ENCODE measurements around the gene EFNA2.

The EFNA2 gene

GRCh38 chr19:1249298-1249989 is 36.2 kb upstream of the EFNA2 start:
- peak; percentile 91 for DNase-seq

GRCh38 chr19:1249990-1250436 is 35.7 kb upstream of the EFNA2 start:
- DNase-seq: no peak

GRCh38 chr19:1250437-1251260 is 35.0 kb upstream of the EFNA2 start:
- DNase-seq: peak; percentile 42

GRCh38 chr19:1251330-1252220 is 34.1 kb upstream of the EFNA2 start:
- DNase-seq: no peak

GRCh38 chr19:1252221-1252820 is 33.4 kb upstream of the EFNA2 start:
- peak; percentile 81 for DNase-seq

GRCh38 chr19:1252821-1253513 is 32.7 kb upstream of the EFNA2 start:
- peak; percentile 95 for DNase-seq

GRCh38 chr19:1253514-1254080 is 32.1 kb upstream of the EFNA2 start:
- no peak for DNase-seq

- no peak for DNase-seq
These were observed 31.6 kb upstream of the EFNA2 start for GRCh38 chr19:1254081-1254527.

- DNase-seq: no peak
These were observed 31.0 kb upstream of the EFNA2 start for GRCh38 chr19:1254530-1255185.

- no peak for DNase-seq
These were observed 30.2 kb upstream of the EFNA2 start for GRCh38 chr19:1255186-1256161.

- no peak for DNase-seq
These were observed 28.8 kb upstream of the EFNA2 start for GRCh38 chr19:1256646-1257474.

GRCh38 chr19:1257475-1258162 is 28.1 kb upstream of the EFNA2 start:
- no peak for DNase-seq

- DNase-seq: no peak
These were observed 27.5 kb upstream of the EFNA2 start for GRCh38 chr19:1258163-1258492.

- DNase-seq: no peak
These were observed 26.9 kb upstream of the EFNA2 start for GRCh38 chr19:1258707-1259205.

GRCh38 chr19:1259206-1259875 is 26.3 kb upstream of the EFNA2 start:
- DNase-seq: peak; percentile 59

- peak; percentile 52 for DNase-seq
These were observed 25.6 kb upstream of the EFNA2 start for GRCh38 chr19:1259876-1260748.

All from NCI-H226 (cell line).